H1 (cell line): ENCODE data around the gene COL25A1. TPM values are rescaled to one million over a fixed set of nuclear protein-coding genes. Genes with fewer than 3 reads are reported as not detected.

Experiments
- CEBPB ChIP-seq: IDR thresholded peaks from 2 replicates; pipeline ENCODE4 v1.6.1; 2012; ENCODE audit warnings: low read depth, low read length
- NRF1 ChIP-seq: IDR thresholded peaks from 2 replicates; pipeline ENCODE4 v1.6.1; 2011; ENCODE audit warnings: mild to moderate bottlenecking, low read depth, low read length, improper control_type of control experiment
- RFX5 ChIP-seq: IDR thresholded peaks from 2 replicates; pipeline ENCODE4 v1.6.1; 2011; ENCODE audit warnings: low read depth, low read length, improper control_type of control experiment, borderline replicate concordance
- polyA plus RNA-seq, 7 experiments: library from polyadenylated mRNA; depleted of rRNA in 3 of 7; stranded (reverse) in 5 of 7; unstranded in 2 of 7; fragments of >200 nt in 5 of 7; fragments of 200-250 nt in 2 of 7; gene quantifications; 1 replicate in 5 of 7; 2 replicates in 1 of 7; 4 replicates in 1 of 7; pipeline versions ENCODE4 v1.2.1 to v1.2.3, GENCODE V29; 2011 to 2013; ENCODE audit warnings: missing spikeins in 2 of 7, mixed read lengths in 2 of 7
- total RNA-seq: library from RNA; stranded (reverse); fragmentation: NEBNext Ultra II Directional; extraction: Animal tissue kit (Norgen Biotek cat#: 25700); gene quantifications from 2 replicates; pipeline ENCODE4 v1.2.1, GENCODE V29; 2021

The COL25A1 gene
- total and polyA plus RNA-seq, 2 of the 8 experiments (the other 6 are each of a cell fraction or from before 2014, with no cell fraction given): 1.1 to 8.3 TPM

GRCh38 chr4:109276482-109277095 lies 25.9 kb downstream of the COL25A1 start (continued):
- no peak for TF ChIP-seq CEBPB
- TF ChIP-seq NRF1: no peak
- no peak for TF ChIP-seq RFX5
